Left ventricle myocardium inferior (tissue), 1 donor: ENCODE measurements around the gene PVALEF. TPM values are rescaled to one million over a fixed set of nuclear protein-coding genes. Genes with fewer than 3 reads are reported as not detected.

Source experiments
- DNase-seq: peaks from one replicate; pipeline ENCODE4 v3.0.0-alpha.2; 2020
- H3K27ac ChIP-seq: fragments of 200-600 bp; replicated peaks from 2 replicates; pipeline ENCODE4 v1.8.0; 2021
- H3K27me3 ChIP-seq: fragments of 200-600 bp; 2 replicates; pipeline ENCODE4 v1.8.0; 2021; ENCODE audit warnings: low read depth
- H3K36me3 ChIP-seq: fragments of 200-600 bp; 2 replicates; pipeline ENCODE4 v1.8.0; 2021
- H3K4me1 ChIP-seq: fragments of 200-600 bp; 2 replicates; pipeline ENCODE4 v1.8.0; 2021
- H3K4me3 ChIP-seq: fragments of 200-600 bp; 2 replicates; pipeline ENCODE4 v1.8.0; 2021; ENCODE audit warnings: mild to moderate bottlenecking, moderate library complexity
- H3K9me3 ChIP-seq: fragments of 200-600 bp; replicated peaks from 2 replicates; pipeline ENCODE4 v1.8.0; 2021
- intact Hi-C: fragments of 100-400 bp; cut with micrococcal nuclease; formaldehyde crosslinking; loops from one replicate; pipeline ENCODE4 v1.11.0; 2022
- total RNA-seq: library from RNA; stranded (reverse); fragmentation: NEBNext Ultra II Directional; extraction: Animal tissue kit (Norgen Biotek cat#: 25700); gene quantifications from one replicate; pipeline ENCODE4 v1.2.1, GENCODE V29; 2021
- TF ChIP-seq, protein P1 (sequence below): fragments of 200-600 bp; IDR thresholded peaks from 2 replicates; pipeline ENCODE4 v1.8.0; 2021; ENCODE audit warnings: antibody characterized with exemption, mild to moderate bottlenecking, borderline replicate concordance
- donor health status: DM: no; HTN: yes; CAD: no; lungs with severe emphysema.

PVALEF gene
- total RNA-seq, 1 donor from 2014 or later, result not detected

DNA sequence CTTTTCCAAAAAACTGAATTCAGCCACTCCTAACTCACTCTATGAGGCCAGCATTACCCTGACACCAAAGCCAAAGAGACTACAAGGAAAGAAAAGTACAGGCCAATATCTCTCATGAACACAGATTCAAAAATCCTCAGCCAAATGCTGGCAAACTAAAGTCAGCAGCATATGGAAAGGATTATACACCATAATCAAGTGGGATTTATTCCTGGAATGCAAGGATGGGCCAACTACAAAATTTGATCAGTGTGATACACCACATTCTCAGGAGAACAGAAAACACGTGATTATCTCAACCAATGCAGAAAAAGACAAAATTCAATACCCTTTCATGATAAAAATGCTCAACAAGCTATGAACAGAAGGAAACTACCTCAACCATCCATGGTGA is 8.5 kb downstream of the PVALEF start:
- DNase-seq, result no peak
- H3K9me3 ChIP-seq, result peaks cover 12% of the 10 kb centered on the region
- no peaks in the 10 kb centered on the region for H3K4me1 ChIP-seq
- intact Hi-C loops, result no loop called here
- H3K27ac ChIP-seq, result no peak overlapping the region
- no peaks in the 10 kb centered on the region for H3K27me3 ChIP-seq
- H3K36me3 ChIP-seq, result no peaks in the 10 kb centered on the region
- no peak overlapping the region for H3K4me3 ChIP-seq
- TF ChIP-seq, protein P1, sequence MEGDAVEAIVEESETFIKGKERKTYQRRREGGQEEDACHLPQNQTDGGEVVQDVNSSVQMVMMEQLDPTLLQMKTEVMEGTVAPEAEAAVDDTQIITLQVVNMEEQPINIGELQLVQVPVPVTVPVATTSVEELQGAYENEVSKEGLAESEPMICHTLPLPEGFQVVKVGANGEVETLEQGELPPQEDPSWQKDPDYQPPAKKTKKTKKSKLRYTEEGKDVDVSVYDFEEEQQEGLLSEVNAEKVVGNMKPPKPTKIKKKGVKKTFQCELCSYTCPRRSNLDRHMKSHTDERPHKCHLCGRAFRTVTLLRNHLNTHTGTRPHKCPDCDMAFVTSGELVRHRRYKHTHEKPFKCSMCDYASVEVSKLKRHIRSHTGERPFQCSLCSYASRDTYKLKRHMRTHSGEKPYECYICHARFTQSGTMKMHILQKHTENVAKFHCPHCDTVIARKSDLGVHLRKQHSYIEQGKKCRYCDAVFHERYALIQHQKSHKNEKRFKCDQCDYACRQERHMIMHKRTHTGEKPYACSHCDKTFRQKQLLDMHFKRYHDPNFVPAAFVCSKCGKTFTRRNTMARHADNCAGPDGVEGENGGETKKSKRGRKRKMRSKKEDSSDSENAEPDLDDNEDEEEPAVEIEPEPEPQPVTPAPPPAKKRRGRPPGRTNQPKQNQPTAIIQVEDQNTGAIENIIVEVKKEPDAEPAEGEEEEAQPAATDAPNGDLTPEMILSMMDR, result no peak

DNA sequence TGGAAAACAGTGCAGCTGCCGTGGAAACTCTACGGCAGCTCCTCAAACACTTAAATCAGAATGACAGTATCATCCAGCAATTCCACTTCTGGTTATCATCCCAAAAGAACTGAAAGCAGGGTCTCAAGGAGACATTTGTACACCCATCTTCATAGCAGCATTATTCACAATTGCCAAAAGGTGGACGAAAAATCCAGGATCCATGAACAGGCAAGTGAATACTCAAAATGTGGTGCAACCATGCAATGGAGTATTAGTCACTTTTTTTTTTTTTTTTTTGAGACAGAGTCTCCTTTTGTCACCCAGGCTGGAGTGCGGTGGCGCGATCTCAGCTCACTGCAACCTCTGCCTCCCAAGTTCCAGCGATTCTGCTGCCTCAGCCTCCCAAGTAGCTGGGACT is 11.4 kb downstream of the PVALEF start:
- DNase-seq, result no peak
- Histone ChIP-seq H3K4me3 (no peak overlapping the region), H3K4me1 (peaks cover 9% of the 10 kb centered on the region), H3K9me3 (peaks cover 12% of the 10 kb centered on the region), H3K27me3 (peaks cover under 1% of the 10 kb centered on the region), H3K36me3 (no peaks in the 10 kb centered on the region), H3K27ac (no peak overlapping the region)
- TF ChIP-seq, protein P1, result peak; percentile 17
- intact Hi-C loops, result no loop called here

DNA sequence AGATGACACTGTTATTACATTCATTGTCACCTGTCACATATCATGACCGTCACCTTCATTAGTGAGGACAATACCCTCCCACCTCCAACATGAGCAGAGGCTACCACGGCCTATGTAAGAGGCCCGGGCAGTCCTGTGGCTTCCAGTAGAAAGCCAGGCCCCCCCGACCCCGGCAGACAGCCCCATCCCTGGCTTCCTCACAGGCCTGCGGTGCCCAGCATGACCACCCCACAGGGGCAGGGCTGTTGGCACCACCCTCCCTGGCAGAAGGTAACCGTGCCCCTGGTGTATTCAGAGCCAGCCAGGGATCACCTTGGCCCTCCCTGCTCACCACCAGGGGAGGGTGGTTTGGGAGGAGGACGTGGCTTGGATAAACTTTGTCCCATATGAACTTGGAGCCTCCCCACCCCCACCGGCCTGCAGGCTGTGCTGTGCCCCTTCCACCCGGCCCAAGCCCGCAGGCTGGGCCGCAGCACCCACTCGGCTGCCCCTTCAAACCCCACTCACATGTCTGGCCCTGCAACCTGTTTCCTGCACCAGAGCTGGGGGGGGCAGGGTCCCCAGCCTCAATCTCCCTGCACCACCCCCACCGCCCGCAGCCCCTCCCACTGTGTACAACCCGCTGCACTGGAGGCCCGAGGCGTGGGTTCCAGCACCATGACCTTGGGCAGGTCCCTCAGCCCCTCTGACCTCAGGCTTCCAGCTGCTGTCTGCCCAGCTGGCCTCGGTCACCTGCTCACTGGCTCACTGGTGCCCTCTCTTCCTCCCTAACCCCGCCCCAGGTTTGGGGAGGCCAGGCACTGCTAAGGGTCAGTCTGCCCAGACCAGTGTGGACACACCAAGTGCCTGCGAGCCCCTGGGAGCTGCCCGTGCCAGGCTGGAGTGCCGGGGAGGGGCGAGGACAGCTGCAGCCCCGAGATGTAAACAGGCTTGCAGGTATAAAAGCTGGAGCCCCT is 13.1 kb downstream of the PVALEF start:
- DNase-seq, result no peak
- no peak overlapping the region for H3K4me3 ChIP-seq
- no peak overlapping the region for H3K27ac ChIP-seq
- H3K9me3 ChIP-seq, result peaks cover 12% of the 10 kb centered on the region
- H3K4me1 ChIP-seq, result peaks cover 9% of the 10 kb centered on the region
- no peaks in the 10 kb centered on the region for H3K36me3 ChIP-seq
- H3K27me3 ChIP-seq, result peaks cover 18% of the 10 kb centered on the region
- TF ChIP-seq, protein P1, result no peak
- intact Hi-C loops, result no loop called here

DNA sequence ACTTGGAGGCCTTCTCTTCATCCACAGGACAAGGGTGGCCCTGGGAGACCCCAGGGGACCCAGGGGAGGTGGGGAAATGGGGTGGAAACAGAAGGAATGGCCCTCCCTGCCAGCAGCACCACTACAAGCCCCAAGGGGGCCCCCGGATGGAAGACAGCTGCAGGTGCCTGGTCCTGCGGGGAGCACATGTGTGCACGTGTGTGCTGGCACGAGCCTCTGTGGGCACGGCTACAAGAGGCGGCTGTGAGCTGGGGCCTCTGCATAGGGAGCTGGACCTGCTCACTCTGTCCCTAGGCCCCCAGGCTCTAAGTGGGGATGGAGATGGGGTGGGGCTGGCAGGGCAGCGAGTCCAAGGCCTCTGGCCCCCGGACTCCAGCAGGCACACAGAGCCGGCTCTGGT is 13.9 kb downstream of the PVALEF start:
- no peak overlapping the region for H3K27ac ChIP-seq
- no peaks in the 10 kb centered on the region for H3K36me3 ChIP-seq
- H3K9me3 ChIP-seq, result peaks cover 12% of the 10 kb centered on the region
- H3K4me1 ChIP-seq, result peaks cover 9% of the 10 kb centered on the region
- intact Hi-C loops, result no loop called here
- DNase-seq, result no peak
- no peak overlapping the region for H3K4me3 ChIP-seq
- TF ChIP-seq, protein P1, result no peak
- H3K27me3 ChIP-seq, result peaks cover 26% of the 10 kb centered on the region

DNA sequence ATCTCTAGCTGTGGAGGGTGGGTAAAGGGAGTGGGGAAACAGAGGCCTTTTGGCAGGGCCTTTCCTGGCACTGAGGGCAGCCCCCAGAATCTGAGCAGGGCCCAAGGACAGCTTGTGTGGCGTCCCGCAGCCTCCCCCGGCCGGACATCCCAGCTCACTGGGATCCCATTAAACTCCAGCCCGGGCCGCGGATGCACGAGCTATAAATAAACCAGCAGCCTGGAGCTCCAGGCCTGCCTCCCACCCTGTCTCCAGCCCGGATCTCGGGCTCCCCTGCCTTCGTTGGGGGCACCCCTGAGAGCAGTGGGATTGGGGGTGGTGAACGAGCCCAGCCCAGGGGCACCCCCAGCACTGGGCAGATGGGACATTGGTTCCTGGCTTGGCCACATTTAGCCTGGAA is 14.6 kb downstream of the PVALEF start:
- Histone ChIP-seq H3K4me3 (no peak overlapping the region), H3K9me3 (peaks cover 12% of the 10 kb centered on the region), H3K27me3 (peaks cover 29% of the 10 kb centered on the region), H3K36me3 (no peaks in the 10 kb centered on the region), H3K27ac (no peak overlapping the region), H3K4me1 (peaks cover 9% of the 10 kb centered on the region)
- TF ChIP-seq, protein P1, result no peak
- DNase-seq, result no peak
- intact Hi-C loops, result no loop called here
